Transverse colon (tissue), 4 donors: ENCODE results near the gene RALGDS.

Source experiments
- EP300 ChIP-seq: sonication (generic); formaldehyde crosslinking; IDR thresholded peaks from one replicate; pipeline ENCODE4 v1.6.1; 2017; ENCODE audit warnings: antibody characterized with exemption, low read depth
- POLR2A ChIP-seq: fragments of 450-650 bp; IDR thresholded peaks from one replicate; pipeline ENCODE4 v1.6.1; 2016; ENCODE audit warnings: antibody characterized with exemption, mild to moderate bottlenecking, moderate library complexity
- POLR2AphosphoS5 ChIP-seq, 3 donors: sonication (generic); formaldehyde crosslinking; IDR thresholded peaks; one replicate each; pipeline ENCODE4 v1.6.1; 2016; ENCODE audit warnings: antibody characterized with exemption in 3 of 3
- TF ChIP-seq, protein P1 (sequence below), 5 experiments: fragments of 200-600 bp in 3 of 5; fragments of 450-650 bp in 2 of 5; sonication (generic) in 3 of 5; IDR thresholded peaks; 1 replicate in 2 of 5; 2 replicates in 3 of 5; pipeline ENCODE4 v1.5.1; 2016 to 2017; ENCODE audit warnings: antibody characterized with exemption in 5 of 5, inconsistent platforms in 3 of 5, mild to moderate bottlenecking in 2 of 5, moderate library complexity in 1 of 5

- TF ChIP-seq, protein P1, sequence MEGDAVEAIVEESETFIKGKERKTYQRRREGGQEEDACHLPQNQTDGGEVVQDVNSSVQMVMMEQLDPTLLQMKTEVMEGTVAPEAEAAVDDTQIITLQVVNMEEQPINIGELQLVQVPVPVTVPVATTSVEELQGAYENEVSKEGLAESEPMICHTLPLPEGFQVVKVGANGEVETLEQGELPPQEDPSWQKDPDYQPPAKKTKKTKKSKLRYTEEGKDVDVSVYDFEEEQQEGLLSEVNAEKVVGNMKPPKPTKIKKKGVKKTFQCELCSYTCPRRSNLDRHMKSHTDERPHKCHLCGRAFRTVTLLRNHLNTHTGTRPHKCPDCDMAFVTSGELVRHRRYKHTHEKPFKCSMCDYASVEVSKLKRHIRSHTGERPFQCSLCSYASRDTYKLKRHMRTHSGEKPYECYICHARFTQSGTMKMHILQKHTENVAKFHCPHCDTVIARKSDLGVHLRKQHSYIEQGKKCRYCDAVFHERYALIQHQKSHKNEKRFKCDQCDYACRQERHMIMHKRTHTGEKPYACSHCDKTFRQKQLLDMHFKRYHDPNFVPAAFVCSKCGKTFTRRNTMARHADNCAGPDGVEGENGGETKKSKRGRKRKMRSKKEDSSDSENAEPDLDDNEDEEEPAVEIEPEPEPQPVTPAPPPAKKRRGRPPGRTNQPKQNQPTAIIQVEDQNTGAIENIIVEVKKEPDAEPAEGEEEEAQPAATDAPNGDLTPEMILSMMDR (IDR thresholded peaks at IDR 0.05) = no peak
- TF ChIP-seq EP300 (no peak), POLR2AphosphoS5 (IDR thresholded peaks at IDR 0.05) (no peak), POLR2A (no peak)
Measured at GRCh38 chr9:133076691-133077090, 44.3 kb downstream of the RALGDS start.
